VCaP (cell line): ENCODE results near the gene LIN28A.

Experiments
- H3K27ac ChIP-seq: fragments of 450-650 bp; 2 replicates; pipeline ENCODE4 v1.5.1; 2017
- TF ChIP-seq, protein P1 (sequence below): fragments of 450-650 bp; conservative IDR thresholded peaks from 2 replicates; pipeline ENCODE4 v1.5.1; 2017; ENCODE audit warnings: mild to moderate bottlenecking, moderate library complexity

Gene LIN28A

GRCh38 chr1:26410706-26411623, at the start of gene LIN28A:
LIN28A (plus strand) TSS chr1:26410817; CDS start chr1:26410892, 75 bp downstream.
- TF ChIP-seq, protein P1, sequence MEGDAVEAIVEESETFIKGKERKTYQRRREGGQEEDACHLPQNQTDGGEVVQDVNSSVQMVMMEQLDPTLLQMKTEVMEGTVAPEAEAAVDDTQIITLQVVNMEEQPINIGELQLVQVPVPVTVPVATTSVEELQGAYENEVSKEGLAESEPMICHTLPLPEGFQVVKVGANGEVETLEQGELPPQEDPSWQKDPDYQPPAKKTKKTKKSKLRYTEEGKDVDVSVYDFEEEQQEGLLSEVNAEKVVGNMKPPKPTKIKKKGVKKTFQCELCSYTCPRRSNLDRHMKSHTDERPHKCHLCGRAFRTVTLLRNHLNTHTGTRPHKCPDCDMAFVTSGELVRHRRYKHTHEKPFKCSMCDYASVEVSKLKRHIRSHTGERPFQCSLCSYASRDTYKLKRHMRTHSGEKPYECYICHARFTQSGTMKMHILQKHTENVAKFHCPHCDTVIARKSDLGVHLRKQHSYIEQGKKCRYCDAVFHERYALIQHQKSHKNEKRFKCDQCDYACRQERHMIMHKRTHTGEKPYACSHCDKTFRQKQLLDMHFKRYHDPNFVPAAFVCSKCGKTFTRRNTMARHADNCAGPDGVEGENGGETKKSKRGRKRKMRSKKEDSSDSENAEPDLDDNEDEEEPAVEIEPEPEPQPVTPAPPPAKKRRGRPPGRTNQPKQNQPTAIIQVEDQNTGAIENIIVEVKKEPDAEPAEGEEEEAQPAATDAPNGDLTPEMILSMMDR: no peak
- peak within 1 kb of the TSS; percentile 46; the same call in 1 of the 2 replicates for H3K27ac ChIP-seq

DNA sequence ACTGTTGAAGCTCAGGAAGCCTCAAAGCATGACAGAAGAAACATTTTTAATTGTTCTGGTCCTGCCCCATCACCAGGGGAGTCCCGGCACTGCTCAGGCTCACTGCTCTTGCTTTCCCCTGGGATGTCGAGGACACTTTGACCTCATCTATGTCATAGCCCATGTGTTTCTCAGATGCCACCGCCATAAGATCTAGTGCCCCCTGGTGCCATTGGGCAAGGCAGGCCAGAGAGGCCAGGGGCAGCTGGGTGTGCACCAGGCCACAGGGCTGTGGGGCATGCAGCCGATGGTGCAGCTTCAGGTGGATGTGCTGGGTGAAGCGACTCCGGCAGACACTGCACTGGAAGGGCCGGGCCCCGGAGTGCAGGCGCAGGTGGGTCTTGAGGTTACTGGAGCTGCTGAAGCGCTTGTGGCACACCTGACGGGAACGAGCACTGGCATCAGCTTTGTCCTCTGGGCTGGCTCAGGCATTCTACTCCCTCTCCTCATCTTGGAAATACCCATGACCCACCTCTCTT, 49.0 kb upstream of the LIN28A start:
- no peak overlapping the region for H3K27ac ChIP-seq
- TF ChIP-seq, protein P1: no peak

DNA sequence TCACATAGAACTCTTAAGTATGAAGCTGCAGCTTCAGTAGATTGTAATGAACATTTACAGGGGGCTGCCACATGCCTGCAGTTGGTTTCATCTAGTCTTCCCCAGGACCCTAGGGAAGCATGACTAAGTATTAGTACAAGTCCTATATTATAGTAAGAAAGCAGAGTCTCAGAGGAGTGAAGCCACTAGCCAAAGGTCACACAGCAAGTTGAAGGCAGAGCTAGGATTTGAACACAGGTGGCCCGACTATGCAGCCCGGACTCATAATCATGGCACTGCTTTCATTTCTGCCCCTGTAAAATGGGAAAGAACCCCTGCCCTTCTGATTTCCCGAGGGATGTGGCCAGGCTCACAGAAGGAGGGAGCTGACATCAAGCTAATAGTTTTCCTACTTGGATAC, 48.3 kb upstream of the LIN28A start:
- no peak overlapping the region for H3K27ac ChIP-seq
- TF ChIP-seq, protein P1: no peak

- H3K27ac ChIP-seq: no peak overlapping the region
- TF ChIP-seq, protein P1: peak; percentile 91
Observed at GRCh38 chr1:26363549-26364448, 46.8 kb upstream of the LIN28A start.

- H3K27ac ChIP-seq: no peak overlapping the region
Observed at GRCh38 chr1:26364956-26365355, 45.7 kb upstream of the LIN28A start.

DNA sequence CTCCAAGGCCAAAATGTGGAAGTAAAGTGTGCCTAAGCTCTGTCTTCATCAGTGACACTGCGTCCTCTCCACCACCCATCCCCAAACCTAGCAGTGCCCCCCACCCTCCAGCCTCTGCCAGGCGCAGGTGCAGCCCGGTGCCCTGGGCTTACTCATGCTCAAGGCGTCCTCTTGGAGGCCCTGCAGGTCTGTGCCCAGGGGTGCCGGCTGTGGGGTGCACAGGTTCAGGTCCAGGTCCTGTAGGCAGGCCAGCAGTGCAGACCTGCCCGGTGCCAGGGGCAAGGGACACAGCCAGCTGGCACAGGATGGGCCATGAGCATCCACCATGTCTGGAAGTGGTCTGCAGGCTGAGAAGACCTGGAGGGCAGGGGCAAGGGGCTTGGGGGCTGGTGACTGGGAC, 43.2 kb upstream of the LIN28A start:
- TF ChIP-seq, protein P1: no peak

More at GRCh38 chr1:26364956-26365355, 45.7 kb upstream of the LIN28A start:
- TF ChIP-seq, protein P1: no peak

GRCh38 chr1:26368006-26368405, 42.6 kb upstream of the LIN28A start:
- TF ChIP-seq, protein P1: no peak

More for the DNA sequence above, 43.2 kb upstream of the LIN28A start:
- no peak overlapping the region for H3K27ac ChIP-seq

More at GRCh38 chr1:26368006-26368405, 42.6 kb upstream of the LIN28A start:
- no peak overlapping the region for H3K27ac ChIP-seq
